ENCODE results near the gene GRIN2B.

Gene GRIN2B

GRCh38 chr12:13957576-13957975, 23.8 kb downstream of the GRIN2B start:
- DNase-seq (ENCODE audit: low read depth in 2 of 2): no peak

GRCh38 chr12:13956060-13956590, 25.3 kb downstream of the GRIN2B start:
- no peak for DNase-seq (ENCODE audit: low read depth in 2 of 2)

DNA sequence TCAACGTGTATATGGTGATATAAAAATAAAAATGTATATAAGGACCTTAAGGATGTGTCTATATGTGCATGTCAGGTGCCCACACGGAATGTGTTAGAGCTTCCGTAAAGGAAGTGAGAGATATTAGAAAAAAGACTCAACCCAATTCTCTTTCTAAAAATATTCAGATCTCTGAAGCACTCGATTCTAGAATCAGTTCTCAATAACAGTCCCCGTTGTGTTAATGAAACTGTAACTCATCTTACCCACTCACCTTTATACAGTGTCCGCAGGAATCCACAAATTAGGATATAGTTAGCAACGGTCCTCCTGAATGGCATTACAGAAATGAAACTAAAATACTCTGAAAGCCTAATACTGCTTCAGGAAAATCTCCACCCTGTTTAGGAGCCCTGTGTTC, 29.3 kb downstream of the GRIN2B start:
- DNase-seq (ENCODE audit: low read depth in 2 of 2): no peak

GRCh38 chr12:13950502-13950901, 30.9 kb downstream of the GRIN2B start:
- DNase-seq (ENCODE audit: low read depth in 2 of 2): no peak

GRCh38 chr12:13948621-13949020, 32.8 kb downstream of the GRIN2B start:
- no peak for DNase-seq (ENCODE audit: low read depth in 2 of 2)

DNA sequence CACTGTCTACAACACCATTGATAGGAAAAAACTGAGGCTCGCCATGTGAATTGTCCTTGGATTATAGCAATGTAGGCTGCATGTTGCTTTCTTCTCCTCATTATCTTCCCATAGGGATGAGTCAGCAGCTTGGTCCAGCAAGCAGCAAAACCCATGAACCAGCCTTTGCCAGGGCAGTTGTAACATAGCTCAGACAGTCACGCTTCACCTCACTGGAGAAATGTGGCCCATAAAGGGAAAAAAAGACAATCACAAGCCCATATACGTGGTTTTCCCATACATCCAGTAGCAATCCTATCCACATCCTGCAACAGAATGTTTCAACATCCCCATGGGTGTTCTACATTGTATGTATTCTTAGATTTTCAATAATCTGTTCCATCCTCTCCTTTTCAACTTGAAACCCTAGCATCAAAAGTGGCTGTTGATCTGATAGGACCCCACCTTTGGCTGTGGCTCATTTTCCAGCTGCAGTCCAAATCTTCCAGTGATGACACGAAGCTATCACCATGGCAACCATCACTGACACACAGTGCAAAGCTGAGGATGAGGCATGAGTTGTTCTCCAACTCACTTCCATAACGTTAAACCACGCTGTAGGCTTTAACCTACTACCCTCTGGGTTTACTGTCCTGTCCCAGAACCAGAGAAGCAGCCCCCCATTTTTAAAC, 34.0 kb downstream of the GRIN2B start:
- no peak for DNase-seq (ENCODE audit: low read depth in 2 of 2)

- no peak for DNase-seq (ENCODE audit: low read depth in 2 of 2)
Observed at GRCh38 chr12:13945641-13946040, 35.8 kb downstream of the GRIN2B start.

- no peak for DNase-seq (ENCODE audit: low read depth in 2 of 2)
Observed at GRCh38 chr12:13945236-13945635, 36.2 kb downstream of the GRIN2B start.

DNA sequence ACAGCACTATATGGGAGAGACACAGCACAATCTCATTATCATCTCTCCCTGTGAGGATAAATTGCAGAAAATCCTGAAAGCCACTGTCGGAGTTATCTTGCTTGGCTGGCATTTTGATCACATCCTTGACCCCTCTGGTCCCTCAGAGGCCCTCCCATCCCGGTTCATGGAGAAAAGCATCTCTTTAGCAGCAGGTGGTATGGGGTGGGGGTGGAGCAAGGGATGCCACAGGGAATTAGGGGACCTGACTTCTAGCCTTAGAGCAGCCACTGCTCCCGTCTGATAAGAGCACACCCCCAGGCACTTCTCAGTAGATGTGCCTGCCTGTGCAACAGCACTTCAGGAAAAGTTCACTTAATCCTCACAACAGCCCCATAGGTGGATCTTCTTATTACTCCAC, 38.6 kb downstream of the GRIN2B start:
- DNase-seq (ENCODE audit: low read depth in 2 of 2): no peak

DNA sequence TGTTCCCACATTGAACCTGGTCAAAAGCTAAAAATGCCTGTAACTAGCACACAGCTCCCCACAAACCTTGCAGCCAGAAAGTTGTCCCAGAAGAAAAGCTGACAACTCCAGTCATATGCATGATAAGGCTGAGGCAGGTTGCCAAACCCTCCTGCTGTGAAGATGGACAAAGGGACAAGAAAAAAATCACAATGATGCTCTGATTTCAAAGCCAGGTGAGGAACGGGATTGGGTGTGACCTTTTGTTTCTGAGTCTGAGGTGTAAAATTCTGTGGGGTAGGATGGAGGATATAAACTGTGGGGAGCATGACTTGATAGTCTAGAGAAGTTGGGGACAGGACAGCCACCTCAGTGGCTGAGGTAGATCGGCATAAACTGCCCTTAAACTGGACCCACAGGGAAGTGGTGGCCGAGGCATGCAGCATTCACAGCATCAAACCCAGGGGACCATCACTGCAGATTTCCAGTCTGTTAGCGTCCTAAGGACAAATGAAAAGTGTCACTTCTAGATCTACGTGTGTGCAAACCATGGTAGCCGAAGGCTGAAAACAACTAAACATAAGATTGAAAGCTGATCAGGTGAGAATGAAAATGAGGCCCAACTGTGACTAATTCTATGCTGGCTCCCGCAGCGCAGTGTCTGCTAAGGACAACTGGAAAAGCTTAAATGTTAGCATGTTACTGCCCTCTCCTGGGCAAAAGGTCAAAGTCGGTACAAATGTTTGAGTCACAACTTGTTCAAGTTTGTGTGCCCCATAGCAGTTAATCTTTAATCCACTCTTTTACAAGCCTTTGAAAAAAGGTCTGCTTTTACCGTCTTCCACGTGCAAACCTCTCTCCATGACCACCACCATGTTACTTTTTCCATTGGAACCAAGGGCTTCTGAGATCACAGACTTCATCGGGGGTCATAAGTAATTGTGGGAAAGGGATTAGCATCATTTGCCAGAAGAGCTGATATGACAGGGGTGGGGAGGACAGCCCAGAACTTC, 39.8 kb downstream of the GRIN2B start:
- no peak for DNase-seq (ENCODE audit: low read depth in 2 of 2)

DNA sequence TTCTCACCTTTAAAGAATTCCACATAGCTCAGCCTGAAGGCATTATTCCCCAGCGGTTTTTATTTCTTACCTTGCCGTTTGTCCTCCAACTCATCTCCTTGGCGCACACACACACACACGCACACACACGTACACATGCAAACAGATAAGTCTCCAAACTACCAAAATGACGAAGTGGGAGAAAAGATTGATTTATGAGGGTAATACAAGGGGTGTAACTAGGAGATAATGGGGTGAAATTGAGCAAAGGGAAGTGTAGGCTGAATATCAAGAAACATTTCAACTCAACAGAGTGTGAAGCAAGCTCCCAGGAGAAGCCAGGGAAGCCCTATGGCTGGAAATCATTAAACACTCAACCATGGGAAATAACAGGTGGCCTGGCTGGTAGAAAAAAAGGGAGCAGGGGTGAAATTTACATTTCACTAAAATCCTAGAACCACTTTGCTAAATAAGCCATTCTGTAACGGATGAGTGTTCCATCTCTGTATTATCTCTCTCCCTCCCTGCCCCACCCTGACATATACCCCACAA, 41.0 kb downstream of the GRIN2B start:
- no peak for DNase-seq (ENCODE audit: low read depth in 2 of 2)

GRCh38 chr12:13937735-13938134, 43.7 kb downstream of the GRIN2B start:
- DNase-seq (ENCODE audit: low read depth in 2 of 2): no peak

GRCh38 chr12:13935169-13935568, 46.2 kb downstream of the GRIN2B start:
- no peak for DNase-seq (ENCODE audit: low read depth in 2 of 2)

Measured in activated CD4-positive, alpha-beta T cell treated with anti-CD3 and anti-CD28 coated beads for 24 hours (primary cell).